ENCODE data around the gene TWSG1. TPM values are rescaled to one million over a fixed set of nuclear protein-coding genes. Genes with fewer than 3 reads are reported as not detected.

The TWSG1 gene
- total RNA-seq, 2 donors from 2014 or later, result 30.7 to 31.4 TPM

DNA sequence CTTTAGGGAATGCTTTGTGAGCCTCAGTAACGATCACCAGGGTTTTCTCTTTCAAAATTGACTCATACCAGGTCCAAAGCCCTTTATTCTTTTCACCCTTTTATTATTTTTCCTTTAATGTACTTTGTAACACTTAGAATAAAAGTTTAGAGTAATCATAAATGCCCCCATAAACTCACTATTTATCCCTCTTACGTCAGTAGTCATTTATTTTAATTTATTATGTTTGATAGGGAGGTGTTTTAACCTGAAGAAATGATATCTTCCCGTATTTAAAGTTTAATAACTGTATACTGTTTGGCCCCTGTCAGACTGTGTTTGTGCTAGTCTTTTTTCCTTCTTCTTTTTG, 1.1 kb downstream of the TWSG1 start:
- DNase-seq, result no peak
- H3K4me3 Mint-ChIP-seq, result peak overlapping the region; percentile 71
- 60 to 69% methylated on average over 1 to 2 of the region's 3 CpGs for WGBS, 2 experiments (ENCODE audit: insufficient coverage in 1 of 2, insufficient read length in 1 of 2)
- H3K4me3 ChIP-seq (ENCODE audit: low read length), result peak overlapping the region; percentile 85
- peaks cover 26% of the 10 kb centered on the region for H3K36me3 ChIP-seq (ENCODE audit: control insufficient read depth, insufficient read depth, low read length)
- H3K27ac ChIP-seq (ENCODE audit: low read depth, low read length), result no peak overlapping the region
- peak overlapping the region; percentile 73 for H3K9ac ChIP-seq (ENCODE audit: extremely low read depth, low read length, poor library complexity, severe bottlenecking)
- peaks cover 23% of the 10 kb centered on the region for H3K36me3 Mint-ChIP-seq (ENCODE audit: low read depth)
- peaks cover 6% of the 10 kb centered on the region for H3K4me1 Mint-ChIP-seq
- no peaks in the 10 kb centered on the region for H3K9me3 Mint-ChIP-seq
- no peaks in the 10 kb centered on the region for H3K9me3 ChIP-seq (ENCODE audit: control insufficient read depth, low read length)
- H3K27ac Mint-ChIP-seq, result no peak overlapping the region
- TF ChIP-seq CTCF (conservative IDR thresholded peaks at IDR 0.05), result no peak
- H3K4me1 ChIP-seq (ENCODE audit: control insufficient read depth, insufficient read depth, low read length), result no peaks in the 10 kb centered on the region
- H3K27me3 Mint-ChIP-seq (ENCODE audit: insufficient read depth), result peaks cover 16% of the 10 kb centered on the region
- peaks cover 6% of the 10 kb centered on the region for H3K27me3 ChIP-seq (ENCODE audit: control insufficient read depth, insufficient read depth, low read length, poor library complexity, severe bottlenecking)

GRCh38 chr18:9336827-9337226, 2.3 kb downstream of the TWSG1 start:
- Histone ChIP-seq H3K9me3 (ENCODE audit: control insufficient read depth, low read length) (no peaks in the 10 kb centered on the region), H3K27me3 (ENCODE audit: control insufficient read depth, insufficient read depth, low read length, poor library complexity, severe bottlenecking) (peaks cover 6% of the 10 kb centered on the region), H3K4me3 (ENCODE audit: low read length) (no peak overlapping the region), H3K27ac (ENCODE audit: low read depth, low read length) (no peak overlapping the region), H3K36me3 (ENCODE audit: control insufficient read depth, insufficient read depth, low read length) (peaks cover 26% of the 10 kb centered on the region), H3K4me1 (ENCODE audit: control insufficient read depth, insufficient read depth, low read length) (no peaks in the 10 kb centered on the region), H3K9ac (ENCODE audit: extremely low read depth, low read length, poor library complexity, severe bottlenecking) (no peak overlapping the region)
- Mint-ChIP-seq H3K4me3 (no peak overlapping the region), H3K9me3 (no peaks in the 10 kb centered on the region), H3K4me1 (peaks cover 6% of the 10 kb centered on the region), H3K27me3 (ENCODE audit: insufficient read depth) (peaks cover 12% of the 10 kb centered on the region), H3K36me3 (ENCODE audit: low read depth) (peaks cover 25% of the 10 kb centered on the region), H3K27ac (no peak overlapping the region)
- no peak for DNase-seq
- TF ChIP-seq CTCF (conservative IDR thresholded peaks at IDR 0.05), result no peak

DNA sequence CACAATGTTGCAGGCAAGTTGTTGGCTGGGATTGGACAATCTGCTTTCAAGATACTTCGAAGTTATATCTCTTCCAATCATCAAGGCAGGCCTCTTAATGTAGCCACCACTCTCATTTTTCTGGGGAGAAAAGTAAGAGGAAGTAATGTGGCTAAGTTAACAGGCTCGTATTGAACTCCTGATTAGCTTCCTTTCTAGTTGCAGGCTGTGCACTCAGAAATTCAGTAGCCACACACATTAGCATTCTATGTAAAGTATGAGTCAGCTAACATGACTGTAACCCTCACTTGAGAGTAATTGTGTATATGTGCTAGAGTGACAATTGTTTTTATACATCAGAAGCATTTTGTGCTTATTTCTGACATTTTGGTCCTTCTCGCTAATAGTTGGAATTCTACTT, 3.3 kb downstream of the TWSG1 start:
- H3K9me3 Mint-ChIP-seq, result no peaks in the 10 kb centered on the region
- H3K36me3 Mint-ChIP-seq (ENCODE audit: low read depth), result peaks cover 29% of the 10 kb centered on the region
- WGBS, 2 experiments (ENCODE audit: insufficient coverage in 1 of 2, insufficient read length in 1 of 2), result 89 to 92% methylated on average over 2 to 3 of the region's 3 CpGs
- peaks cover 6% of the 10 kb centered on the region for H3K27me3 ChIP-seq (ENCODE audit: control insufficient read depth, insufficient read depth, low read length, poor library complexity, severe bottlenecking)
- no peaks in the 10 kb centered on the region for H3K9me3 ChIP-seq (ENCODE audit: control insufficient read depth, low read length)
- no peak overlapping the region for H3K27ac Mint-ChIP-seq
- no peak for TF ChIP-seq CTCF (conservative IDR thresholded peaks at IDR 0.05)
- no peaks in the 10 kb centered on the region for H3K4me1 ChIP-seq (ENCODE audit: control insufficient read depth, insufficient read depth, low read length)
- no peak overlapping the region for H3K9ac ChIP-seq (ENCODE audit: extremely low read depth, low read length, poor library complexity, severe bottlenecking)
- H3K4me3 ChIP-seq (ENCODE audit: low read length), result no peak overlapping the region
- peaks cover 9% of the 10 kb centered on the region for H3K27me3 Mint-ChIP-seq (ENCODE audit: insufficient read depth)
- peaks cover 9% of the 10 kb centered on the region for H3K4me1 Mint-ChIP-seq
- H3K27ac ChIP-seq (ENCODE audit: low read depth, low read length), result no peak overlapping the region
- no peak for DNase-seq
- peaks cover 31% of the 10 kb centered on the region for H3K36me3 ChIP-seq (ENCODE audit: control insufficient read depth, insufficient read depth, low read length)
- H3K4me3 Mint-ChIP-seq, result no peak overlapping the region

Data from endodermal cell (in vitro differentiated cells).